ENCODE data around the gene NTRK3. TPM values are rescaled to one million over a fixed set of nuclear protein-coding genes. Genes with fewer than 3 reads are reported as not detected.

NTRK3 gene
- total RNA-seq, 6 experiments from 2014 or later = 0.35 to 0.75 (median 0.46) TPM

GRCh38 chr15:88080616-88081015 is 175.9 kb downstream of the NTRK3 start:
- H3K36me3 ChIP-seq = no peaks in the 10 kb centered on the region
- no peaks in the 10 kb centered on the region for H3K27me3 ChIP-seq
- no peak overlapping the region for H3K4me3 ChIP-seq
- H3K27ac ChIP-seq = no peak overlapping the region
- intact Hi-C loops (cut with DNase I) = no loop called here
- WGBS (ENCODE audit: insufficient coverage, low coverage, low lambda C conversion rate, missing lambda C conversion rate) = 51% methylated on average over 3 of the region's 3 CpGs
- TF ChIP-seq CTCF (IDR thresholded peaks at IDR 0.05) = no peak
- TF ChIP-seq POLR2A (IDR thresholded peaks at IDR 0.05) = no peak
- no peaks in the 10 kb centered on the region for H3K9me3 ChIP-seq
- DNase-seq (no peak), ATAC-seq (no peak)
- H3K4me1 ChIP-seq = no peaks in the 10 kb centered on the region

GRCh38 chr15:88077296-88078020 is 179.1 kb downstream of the NTRK3 start:
- Histone ChIP-seq H3K36me3 (no peaks in the 10 kb centered on the region), H3K9me3 (no peaks in the 10 kb centered on the region), H3K27me3 (no peaks in the 10 kb centered on the region), H3K4me3 (no peak overlapping the region), H3K27ac (no peak overlapping the region), H3K4me1 (no peaks in the 10 kb centered on the region)
- ATAC-seq = no peak
- no peak for TF ChIP-seq CTCF (IDR thresholded peaks at IDR 0.05)
- no peak for TF ChIP-seq POLR2A (IDR thresholded peaks at IDR 0.05)
- intact Hi-C loops (cut with DNase I) = no loop called here
- WGBS (ENCODE audit: insufficient coverage, low coverage, low lambda C conversion rate, missing lambda C conversion rate) = 38% methylated on average over 10 of the region's 12 CpGs
- DNase-seq = no peak

- no peaks in the 10 kb centered on the region for H3K36me3 ChIP-seq
- WGBS (ENCODE audit: insufficient coverage, low coverage, low lambda C conversion rate, missing lambda C conversion rate) = no CpG with 5 or more reads among the region's 1 CpG
- intact Hi-C loops (cut with DNase I) = no loop called here
- no peak overlapping the region for H3K27ac ChIP-seq
- no peak overlapping the region for H3K4me3 ChIP-seq
- ATAC-seq (no peak), DNase-seq (no peak)
- no peaks in the 10 kb centered on the region for H3K4me1 ChIP-seq
- no peaks in the 10 kb centered on the region for H3K27me3 ChIP-seq
- TF ChIP-seq POLR2A (IDR thresholded peaks at IDR 0.05) = no peak
- no peak for TF ChIP-seq CTCF (IDR thresholded peaks at IDR 0.05)
- H3K9me3 ChIP-seq = no peaks in the 10 kb centered on the region
Measured at GRCh38 chr15:88076328-88076727, 180.2 kb downstream of the NTRK3 start.

- H3K4me1 ChIP-seq = no peaks in the 10 kb centered on the region
- H3K36me3 ChIP-seq = no peaks in the 10 kb centered on the region
- no peak overlapping the region for H3K27ac ChIP-seq
- H3K4me3 ChIP-seq = no peak overlapping the region
- 52% methylated on average over 6 of the region's 6 CpGs for WGBS (ENCODE audit: insufficient coverage, low coverage, low lambda C conversion rate, missing lambda C conversion rate)
- intact Hi-C loops (cut with DNase I) = no loop called here
- H3K27me3 ChIP-seq = no peaks in the 10 kb centered on the region
- ATAC-seq (no peak), DNase-seq (no peak)
- TF ChIP-seq CTCF (IDR thresholded peaks at IDR 0.05) (no peak), POLR2A (IDR thresholded peaks at IDR 0.05) (no peak)
- no peaks in the 10 kb centered on the region for H3K9me3 ChIP-seq
Measured at GRCh38 chr15:88075102-88075501, 181.4 kb downstream of the NTRK3 start.
